Uterus (tissue), 2 donors: ENCODE measurements around the gene SMIM8.

Experiments used
- CTCF ChIP-seq, 4 experiments: fragments of 200-600 bp in 2 of 4; fragments of 450-650 bp in 2 of 4; sonication (generic) in 2 of 4; IDR thresholded peaks; one replicate each; pipeline ENCODE4 v1.5.1; 2016 to 2019; ENCODE audit warnings: antibody characterized with exemption in 4 of 4, mild to moderate bottlenecking in 2 of 4, moderate library complexity in 1 of 4
- POLR2A ChIP-seq, 2 donors: fragments of 450-650 bp; IDR thresholded peaks; one replicate each; pipeline ENCODE4 v1.6.1; 2016; ENCODE audit warnings: antibody characterized with exemption in 2 of 2, mild to moderate bottlenecking in 1 of 2, moderate library complexity in 1 of 2

DNA sequence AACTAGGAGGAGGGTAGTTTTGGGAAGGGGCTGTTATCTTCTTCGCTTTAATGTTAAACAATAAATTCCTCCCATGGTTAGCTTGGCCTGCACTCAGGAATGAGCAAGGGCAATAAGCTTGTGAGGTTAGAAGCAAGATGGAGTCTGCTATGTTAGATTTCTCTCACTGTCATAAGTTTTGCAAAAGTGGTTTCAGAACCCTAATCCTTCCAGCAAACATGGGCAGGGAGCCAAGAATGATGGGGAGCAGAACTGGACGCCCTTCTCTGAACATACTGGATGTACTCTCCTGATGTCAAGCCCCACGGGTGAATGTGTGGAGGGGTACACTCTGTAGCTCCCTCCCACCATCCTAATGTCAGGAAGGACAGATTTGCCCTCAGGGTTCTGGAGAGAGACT, 44.5 kb downstream of the SMIM8 start:
- no peak for TF ChIP-seq CTCF (IDR thresholded peaks at IDR 0.05)
- TF ChIP-seq POLR2A (IDR thresholded peaks at IDR 0.05) = no peak
